Fibroblast of pulmonary artery (primary cell): Measurements from ENCODE around the gene RNF6.
A peak's percentile ranks its signal among the peaks of the same experiment; 100 is the strongest.

Source experiments
- DNase-seq: peaks from one replicate; pipeline ENCODE4 v3.0.0-alpha.2; 2010; ENCODE audit warnings: low read depth
- H3K4me3 ChIP-seq: replicated peaks from 2 replicates; pipeline ENCODE4 v1.5.1; 2011; ENCODE audit warnings: low read depth, mild to moderate bottlenecking, control low read depth, low read length, moderate library complexity
- TF ChIP-seq, protein P1 (sequence below): IDR thresholded peaks from 2 replicates; pipeline ENCODE4 v1.5.1; 2011; ENCODE audit warnings: mild to moderate bottlenecking, control low read depth, low read length, inconsistent platforms; ENCODE audit errors: missing control alignments

RNF6 gene

DNA sequence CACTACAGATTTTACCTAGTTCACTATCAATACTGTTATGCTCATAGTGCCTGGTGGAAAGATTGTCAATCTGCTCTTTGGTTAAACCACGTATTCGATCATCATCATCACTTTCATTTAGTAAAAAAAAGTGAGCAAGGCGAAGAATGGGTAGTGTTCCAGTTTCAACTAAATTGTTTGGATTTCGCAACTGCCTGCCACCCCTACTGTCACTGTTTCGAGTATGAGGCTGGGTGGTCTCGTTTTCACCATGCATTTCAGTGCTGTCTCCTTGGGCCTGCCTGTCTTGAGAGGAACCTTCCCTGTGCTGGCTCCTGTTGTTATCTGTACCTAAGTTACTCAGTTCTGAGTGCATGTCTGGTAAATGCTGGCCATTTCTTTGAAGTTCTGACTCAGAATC, 8.1 kb downstream of the RNF6 start:
- DNase-seq: no peak
- TF ChIP-seq, protein P1, sequence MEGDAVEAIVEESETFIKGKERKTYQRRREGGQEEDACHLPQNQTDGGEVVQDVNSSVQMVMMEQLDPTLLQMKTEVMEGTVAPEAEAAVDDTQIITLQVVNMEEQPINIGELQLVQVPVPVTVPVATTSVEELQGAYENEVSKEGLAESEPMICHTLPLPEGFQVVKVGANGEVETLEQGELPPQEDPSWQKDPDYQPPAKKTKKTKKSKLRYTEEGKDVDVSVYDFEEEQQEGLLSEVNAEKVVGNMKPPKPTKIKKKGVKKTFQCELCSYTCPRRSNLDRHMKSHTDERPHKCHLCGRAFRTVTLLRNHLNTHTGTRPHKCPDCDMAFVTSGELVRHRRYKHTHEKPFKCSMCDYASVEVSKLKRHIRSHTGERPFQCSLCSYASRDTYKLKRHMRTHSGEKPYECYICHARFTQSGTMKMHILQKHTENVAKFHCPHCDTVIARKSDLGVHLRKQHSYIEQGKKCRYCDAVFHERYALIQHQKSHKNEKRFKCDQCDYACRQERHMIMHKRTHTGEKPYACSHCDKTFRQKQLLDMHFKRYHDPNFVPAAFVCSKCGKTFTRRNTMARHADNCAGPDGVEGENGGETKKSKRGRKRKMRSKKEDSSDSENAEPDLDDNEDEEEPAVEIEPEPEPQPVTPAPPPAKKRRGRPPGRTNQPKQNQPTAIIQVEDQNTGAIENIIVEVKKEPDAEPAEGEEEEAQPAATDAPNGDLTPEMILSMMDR: no peak
- H3K4me3 ChIP-seq: no peak overlapping the region

- TF ChIP-seq, protein P1: no peak
- DNase-seq: no peak
- H3K4me3 ChIP-seq: no peak overlapping the region
Measured at GRCh38 chr13:26213345-26213744, 8.8 kb downstream of the RNF6 start.

- H3K4me3 ChIP-seq: no peak overlapping the region
- DNase-seq: no peak
- TF ChIP-seq, protein P1: no peak
Measured at GRCh38 chr13:26208287-26208686, 13.8 kb downstream of the RNF6 start.

GRCh38 chr13:26202365-26202972, 19.6 kb downstream of the RNF6 start:
- H3K4me3 ChIP-seq: no peak overlapping the region
- TF ChIP-seq, protein P1: no peak
- DNase-seq: peak; percentile 41

- no peak for DNase-seq
- TF ChIP-seq, protein P1: no peak
- H3K4me3 ChIP-seq: no peak overlapping the region
Measured at GRCh38 chr13:26200811-26201210, 21.3 kb downstream of the RNF6 start.

DNA sequence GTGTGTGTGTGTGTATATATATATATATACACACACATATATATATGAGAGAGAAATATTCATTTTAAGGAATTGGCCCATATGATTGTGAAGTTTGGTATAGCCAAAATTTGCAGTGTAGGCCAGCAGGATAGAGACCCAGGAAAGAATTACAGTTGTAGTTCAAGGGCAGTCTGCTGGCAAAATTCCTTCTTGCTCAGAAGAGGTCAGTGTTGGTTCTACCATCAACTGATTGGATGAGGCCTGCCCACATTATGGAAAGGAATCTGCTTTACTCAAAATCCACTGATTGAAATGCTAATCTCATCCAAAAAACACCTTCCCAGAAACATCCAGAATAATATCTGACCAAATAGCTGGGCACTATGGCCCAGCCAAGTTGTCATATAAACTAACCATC, 24.0 kb downstream of the RNF6 start:
- H3K4me3 ChIP-seq: no peak overlapping the region
- TF ChIP-seq, protein P1: no peak
- DNase-seq: no peak

- no peak for DNase-seq
- H3K4me3 ChIP-seq: no peak overlapping the region
- TF ChIP-seq, protein P1: no peak
Measured at GRCh38 chr13:26197298-26197697, 24.8 kb downstream of the RNF6 start.
